HFFc6 (cell line): ENCODE results near the gene TGFBRAP1. TPM values are rescaled to one million over a fixed set of nuclear protein-coding genes. Genes with fewer than 3 reads are reported as not detected.

Source experiments
- DNase-seq: peaks from one replicate; pipeline ENCODE4 v3.0.0-alpha.2; 2018
- H3K27ac Mint-ChIP-seq: 2 replicates; pipeline ENCODE4 v1.8.0; 2020; ENCODE audit warnings: mild to moderate bottlenecking, mixed read lengths
- H3K27me3 Mint-ChIP-seq: 2 replicates; pipeline ENCODE4 v1.8.0; 2021; ENCODE audit warnings: mild to moderate bottlenecking, moderate library complexity, mixed read lengths; ENCODE audit not compliant: insufficient read depth
- H3K36me3 Mint-ChIP-seq: 2 replicates; pipeline ENCODE4 v1.8.0; 2021; ENCODE audit warnings: low read depth, mixed read lengths
- H3K4me1 Mint-ChIP-seq: 2 replicates; pipeline ENCODE4 v1.8.0; 2020; ENCODE audit warnings: low read depth, mixed read lengths
- H3K4me3 Mint-ChIP-seq: 2 replicates; pipeline ENCODE4 v1.8.0; 2020; ENCODE audit warnings: mild to moderate bottlenecking, moderate library complexity, mixed read lengths
- H3K9me3 Mint-ChIP-seq: 2 replicates; pipeline ENCODE4 v1.8.0; 2020; ENCODE audit warnings: mild to moderate bottlenecking, mixed read lengths
- total RNA-seq, 6 experiments: library from RNA; stranded (reverse); fragmentation: NEBNext Ultra II Directional; extraction: Animal tissue kit (Norgen Biotek cat#: 25700); gene quantifications; 2 replicates in 1 of 6; 3 replicates in 5 of 6; pipeline ENCODE4 v1.2.3, GENCODE V29; 2021
- TF ChIP-seq, protein P1 (sequence below): fragments of 200-600 bp; sonication (generic); IDR thresholded peaks from 2 replicates; pipeline ENCODE4 v1.5.0; 2021; ENCODE audit warnings: antibody characterized with exemption, mild to moderate bottlenecking

Gene TGFBRAP1
- total RNA-seq, 6 experiments from 2014 or later, result 18.9 to 22.5 (median 19.8) TPM

DNA sequence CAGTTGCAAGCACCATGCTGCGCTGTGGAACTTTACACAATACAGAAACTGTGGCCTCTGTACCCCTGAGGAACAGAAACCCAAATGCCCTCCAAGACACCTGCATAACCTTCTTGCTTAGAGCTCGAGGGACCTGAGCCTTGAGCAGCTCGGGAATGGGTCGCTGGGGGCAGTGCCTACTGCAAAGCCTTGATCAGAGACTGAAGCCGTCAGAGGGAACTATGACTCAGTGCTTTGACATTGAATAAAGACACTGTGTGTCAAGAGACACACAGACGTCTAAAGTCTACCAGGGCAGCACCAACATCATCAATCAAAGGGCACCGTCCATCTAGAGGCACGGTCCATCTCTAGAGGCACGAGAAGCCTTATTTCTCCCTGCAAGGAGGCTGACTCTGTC, 57.4 kb downstream of the TGFBRAP1 start:
- TF ChIP-seq, protein P1, sequence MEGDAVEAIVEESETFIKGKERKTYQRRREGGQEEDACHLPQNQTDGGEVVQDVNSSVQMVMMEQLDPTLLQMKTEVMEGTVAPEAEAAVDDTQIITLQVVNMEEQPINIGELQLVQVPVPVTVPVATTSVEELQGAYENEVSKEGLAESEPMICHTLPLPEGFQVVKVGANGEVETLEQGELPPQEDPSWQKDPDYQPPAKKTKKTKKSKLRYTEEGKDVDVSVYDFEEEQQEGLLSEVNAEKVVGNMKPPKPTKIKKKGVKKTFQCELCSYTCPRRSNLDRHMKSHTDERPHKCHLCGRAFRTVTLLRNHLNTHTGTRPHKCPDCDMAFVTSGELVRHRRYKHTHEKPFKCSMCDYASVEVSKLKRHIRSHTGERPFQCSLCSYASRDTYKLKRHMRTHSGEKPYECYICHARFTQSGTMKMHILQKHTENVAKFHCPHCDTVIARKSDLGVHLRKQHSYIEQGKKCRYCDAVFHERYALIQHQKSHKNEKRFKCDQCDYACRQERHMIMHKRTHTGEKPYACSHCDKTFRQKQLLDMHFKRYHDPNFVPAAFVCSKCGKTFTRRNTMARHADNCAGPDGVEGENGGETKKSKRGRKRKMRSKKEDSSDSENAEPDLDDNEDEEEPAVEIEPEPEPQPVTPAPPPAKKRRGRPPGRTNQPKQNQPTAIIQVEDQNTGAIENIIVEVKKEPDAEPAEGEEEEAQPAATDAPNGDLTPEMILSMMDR, result no peak

DNA sequence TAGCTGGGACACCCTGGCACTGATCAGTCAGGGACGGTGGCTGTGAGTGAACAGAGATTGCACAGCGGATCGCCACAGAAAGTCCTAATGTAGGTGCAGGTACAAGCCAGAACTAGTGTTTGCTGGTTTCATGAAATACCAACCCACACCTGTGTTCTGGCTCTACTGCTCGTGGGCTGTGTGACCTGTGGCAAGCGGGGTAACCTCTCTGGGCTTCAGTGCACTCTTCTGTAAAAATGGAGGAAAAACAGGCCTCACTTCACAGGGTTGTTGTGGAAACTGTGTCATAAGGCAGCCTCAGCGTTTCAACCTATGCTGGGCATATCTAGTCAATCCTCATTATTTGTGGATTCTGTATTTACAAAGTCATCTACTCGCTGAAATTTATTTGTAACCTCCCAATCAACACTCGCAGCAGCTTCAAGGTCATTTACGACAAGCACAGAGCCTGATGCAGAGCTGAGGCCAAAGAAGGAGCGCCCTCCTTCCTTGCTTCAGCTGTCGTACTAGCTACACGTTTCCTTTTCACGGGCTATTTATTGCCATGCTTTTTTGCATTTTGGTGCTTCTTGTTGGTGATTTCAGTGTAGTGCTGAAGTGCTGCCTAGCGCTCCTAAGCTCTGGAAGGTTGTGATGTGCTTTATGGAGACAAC, 58.0 kb downstream of the TGFBRAP1 start:
- H3K4me3 Mint-ChIP-seq, result no peak overlapping the region
- no peaks in the 10 kb centered on the region for H3K9me3 Mint-ChIP-seq
- no peak for DNase-seq
- no peaks in the 10 kb centered on the region for H3K4me1 Mint-ChIP-seq
- no peaks in the 10 kb centered on the region for H3K27me3 Mint-ChIP-seq
- TF ChIP-seq, protein P1, result no peak
- no peak overlapping the region for H3K27ac Mint-ChIP-seq
- peaks cover 6% of the 10 kb centered on the region for H3K36me3 Mint-ChIP-seq

More for the DNA sequence above, 57.4 kb downstream of the TGFBRAP1 start:
- DNase-seq, result no peak
- Mint-ChIP-seq H3K27ac (no peak overlapping the region), H3K27me3 (no peaks in the 10 kb centered on the region), H3K9me3 (no peaks in the 10 kb centered on the region), H3K36me3 (peaks cover 5% of the 10 kb centered on the region), H3K4me3 (no peak overlapping the region), H3K4me1 (no peaks in the 10 kb centered on the region)

DNA sequence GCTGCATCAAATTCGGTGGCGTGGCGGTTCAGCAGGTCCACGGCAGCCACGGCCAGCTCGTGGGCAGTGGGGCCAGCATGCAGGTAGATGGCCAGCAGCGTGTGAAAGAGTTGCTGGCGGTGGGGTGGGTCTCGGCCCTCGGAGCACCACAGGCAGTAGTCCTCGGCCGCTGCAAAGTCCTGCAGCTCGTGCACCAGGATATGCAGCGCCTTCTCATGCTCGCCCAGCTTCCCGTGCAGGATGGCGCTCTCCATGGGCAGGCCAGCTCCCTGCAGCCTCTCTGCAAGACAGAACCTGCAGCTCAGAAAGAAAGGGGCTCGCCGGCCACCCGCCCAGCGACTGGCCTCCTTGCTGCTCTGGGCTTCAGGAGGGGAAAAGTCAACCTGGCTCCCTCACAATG, 60.1 kb downstream of the TGFBRAP1 start:
- Mint-ChIP-seq H3K27ac (no peak overlapping the region), H3K4me1 (no peaks in the 10 kb centered on the region), H3K4me3 (no peak overlapping the region), H3K36me3 (peaks cover 16% of the 10 kb centered on the region), H3K9me3 (no peaks in the 10 kb centered on the region), H3K27me3 (no peaks in the 10 kb centered on the region)
- TF ChIP-seq, protein P1, result no peak
- DNase-seq, result no peak

DNA sequence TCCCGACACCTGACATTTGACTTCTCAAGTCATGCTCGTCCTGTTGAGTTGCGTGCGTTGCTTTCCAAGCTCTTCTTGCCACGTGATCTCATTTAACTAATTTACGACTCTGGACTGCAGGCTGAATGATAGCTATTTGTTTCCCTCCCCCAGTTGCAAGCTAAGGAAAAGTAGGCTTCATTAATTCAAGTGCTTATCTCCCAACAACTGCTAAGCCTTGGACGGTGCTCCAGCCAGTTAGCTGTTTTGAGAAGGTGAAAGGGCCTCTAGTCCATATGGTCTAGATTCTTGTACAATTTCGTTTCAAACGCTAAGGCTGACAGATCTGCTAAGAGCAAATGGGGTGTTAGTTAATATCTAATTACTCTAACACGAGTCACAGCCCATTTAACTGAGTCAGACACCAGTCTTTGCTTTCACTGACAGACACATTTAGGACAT, 66.9 kb downstream of the TGFBRAP1 start:
- H3K27me3 Mint-ChIP-seq, result peaks cover 4% of the 10 kb centered on the region; the same call in 1 of the 2 replicates
- peak overlapping the region; percentile 15; the same call in 1 of the 2 replicates for H3K4me3 Mint-ChIP-seq
- no peaks in the 10 kb centered on the region for H3K9me3 Mint-ChIP-seq
- H3K27ac Mint-ChIP-seq, result peak overlapping the region; percentile 94
- peaks cover 27% of the 10 kb centered on the region for H3K36me3 Mint-ChIP-seq
- DNase-seq, result no peak
- TF ChIP-seq, protein P1, result no peak
- H3K4me1 Mint-ChIP-seq, result peaks cover 54% of the 10 kb centered on the region

DNA sequence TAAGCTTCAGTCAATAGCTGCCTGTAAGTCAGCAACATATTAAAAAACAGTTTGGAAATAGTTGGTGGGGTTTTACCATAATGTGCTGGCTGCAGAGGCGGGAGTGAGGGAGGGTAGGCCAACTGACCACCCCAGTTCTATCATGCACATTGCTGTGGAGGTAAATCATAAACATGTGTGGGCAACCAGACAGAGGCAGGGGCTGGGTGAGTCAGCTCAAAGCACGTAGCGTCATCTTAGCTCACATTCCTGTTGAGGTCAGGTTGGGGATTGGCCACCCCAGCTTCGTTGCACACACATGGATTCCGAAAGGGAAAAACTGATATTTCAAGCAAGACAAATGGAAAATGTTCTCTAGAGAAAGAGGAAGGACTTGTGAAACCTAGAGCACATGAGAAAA, 68.5 kb downstream of the TGFBRAP1 start:
- TF ChIP-seq, protein P1, result no peak
- H3K36me3 Mint-ChIP-seq, result peaks cover 20% of the 10 kb centered on the region
- H3K27me3 Mint-ChIP-seq, result peaks cover 5% of the 10 kb centered on the region; the same call in 1 of the 2 replicates
- peak overlapping the region; percentile 69 for H3K4me3 Mint-ChIP-seq
- peak; percentile 87 for DNase-seq
- no peaks in the 10 kb centered on the region for H3K9me3 Mint-ChIP-seq
- H3K27ac Mint-ChIP-seq, result peak overlapping the region; percentile 94
- H3K4me1 Mint-ChIP-seq, result peaks cover 68% of the 10 kb centered on the region
